IPS DF 6.9 (cell line): Measurements from ENCODE around the gene IL1RAPL2.
A peak's percentile ranks its signal among the peaks of the same experiment; 100 is the strongest.
"Not testable (repeated sequence)": the region's sequence is repeated elsewhere in the genome, so short reads cannot be mapped to it uniquely, and the experiment has no call there.

Experiments used
- DNase-seq: peaks from one replicate; pipeline ENCODE4 v3.0.0-alpha.2; 2013; ENCODE audit warnings: low read depth, low spot score
- H3K27ac ChIP-seq: one replicate; pipeline ENCODE4 v1.5.1; 2013; ENCODE audit warnings: low read length, control low read depth
- H3K27me3 ChIP-seq: 2 replicates; pipeline ENCODE4 v1.6.1; 2013; ENCODE audit warnings: mild to moderate bottlenecking, low read length; ENCODE audit not compliant: control insufficient read depth, insufficient read depth
- H3K36me3 ChIP-seq: 2 replicates; pipeline ENCODE4 v1.6.1; 2013; ENCODE audit warnings: low read length; ENCODE audit not compliant: control insufficient read depth, insufficient read depth
- H3K4me1 ChIP-seq: 2 replicates; pipeline ENCODE4 v1.6.1; 2013; ENCODE audit warnings: low read length; ENCODE audit not compliant: control insufficient read depth, insufficient read depth
- H3K4me3 ChIP-seq: 2 replicates; pipeline ENCODE4 v1.5.1; 2013; ENCODE audit warnings: mild to moderate bottlenecking, low read length
- H3K9me3 ChIP-seq: 2 replicates; pipeline ENCODE4 v1.6.1; 2013; ENCODE audit warnings: low read length, inconsistent platforms; ENCODE audit not compliant: control insufficient read depth, insufficient read depth
- WGBS: extraction: QIAGEN DNeasy Blood & Tissue Kit; methylation state at CpG from one replicate; pipeline ENCODE4 v1.1.7; 2013; ENCODE audit warnings: mixed read lengths, missing lambda C conversion rate; ENCODE audit not compliant: insufficient read length, insufficient coverage; 5-methylcytosine and 5-hydroxymethylcytosine counted together

Gene IL1RAPL2

DNA sequence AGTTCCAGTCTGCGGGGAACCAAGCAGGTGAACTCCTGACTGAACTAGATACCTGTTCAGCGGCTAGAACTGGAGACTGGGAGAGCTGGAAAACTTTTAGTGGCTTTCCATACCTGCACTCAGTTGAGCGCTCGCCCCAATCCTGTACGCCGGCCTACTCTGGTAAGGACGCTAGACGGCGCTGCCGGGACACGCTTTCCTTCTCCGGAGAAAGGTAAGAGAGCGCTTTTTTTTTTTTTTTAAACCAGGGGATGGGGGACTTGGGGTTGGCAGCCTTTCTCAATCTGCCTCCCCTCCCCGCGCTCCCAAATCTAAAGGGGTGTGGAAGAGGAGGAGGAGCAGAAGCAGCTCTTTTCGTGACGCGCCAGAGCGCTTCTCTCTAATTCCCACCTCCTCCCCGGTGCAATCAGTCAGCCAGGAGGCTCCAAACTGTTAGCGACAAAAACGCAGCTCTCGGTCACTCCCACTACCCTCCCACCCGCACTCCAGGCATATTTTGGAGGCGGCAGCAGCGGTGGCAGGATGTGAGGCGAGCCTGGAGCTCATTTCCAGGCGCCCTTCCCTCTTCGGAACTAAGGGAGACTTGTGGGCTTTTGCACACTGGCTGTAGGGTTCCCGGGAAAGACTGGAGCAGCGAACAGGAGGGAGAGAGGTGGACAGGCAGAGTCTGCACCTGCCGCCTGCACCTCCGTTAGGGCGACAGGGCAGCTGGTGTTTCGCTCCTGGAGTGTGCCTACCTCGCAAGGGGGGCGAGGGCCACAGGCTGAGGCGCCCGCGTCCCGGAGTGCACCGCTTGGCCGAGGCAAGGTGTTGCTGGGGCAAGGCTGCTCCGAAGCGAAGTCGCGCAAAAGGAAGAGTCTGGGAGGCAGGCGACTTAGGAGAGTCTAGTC is at the start of gene IL1RAPL2:
Gene IL1RAPL2, plus strand, starts transcription at position 409 of the 890 bp plus-strand sequence.
- WGBS, result no CpG with 5 or more reads among the region's 48 CpGs
- DNase-seq, result peak; percentile 35
- H3K27me3 ChIP-seq, result peaks cover 26% of the 10 kb centered on the region
- H3K27ac ChIP-seq, result no peak within 1 kb of the TSS
- H3K4me3 ChIP-seq, result peak within 1 kb of the TSS; percentile 26; the same call in 1 of the 2 replicates
- H3K9me3 ChIP-seq, result no peaks in the 10 kb centered on the region
- no peaks in the 10 kb centered on the region for H3K36me3 ChIP-seq
- no peaks in the 10 kb centered on the region; the same call in 1 of the 2 replicates for H3K4me1 ChIP-seq

DNA sequence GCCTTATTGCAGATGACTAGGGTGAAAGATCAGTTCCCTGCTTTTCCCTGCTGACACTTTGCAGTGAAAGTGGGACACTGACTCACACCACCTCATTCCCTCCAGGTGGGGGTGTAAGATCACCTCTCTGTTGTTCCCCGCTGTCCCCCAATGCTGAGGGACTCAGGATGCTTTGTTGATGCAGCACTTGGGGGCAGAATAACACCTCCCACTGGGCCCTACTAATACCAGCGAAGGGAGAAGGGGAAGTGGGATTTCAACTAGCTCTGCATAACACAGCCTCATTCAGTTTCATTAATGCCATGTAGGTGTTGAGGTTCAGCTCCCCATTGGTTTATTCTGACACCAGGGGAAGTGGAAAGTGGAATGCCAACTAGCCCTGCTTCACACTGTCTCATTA is 43.6 kb upstream of the IL1RAPL2 start:
- Histone ChIP-seq H3K9me3 (no peaks in the 10 kb centered on the region), H3K4me1 (no peaks in the 10 kb centered on the region), H3K27ac (no peak overlapping the region), H3K4me3 (no peak overlapping the region), H3K36me3 (no peaks in the 10 kb centered on the region), H3K27me3 (no peaks in the 10 kb centered on the region)
- WGBS, result no CpG with 5 or more reads among the region's 2 CpGs
- DNase-seq, result no peak

DNA sequence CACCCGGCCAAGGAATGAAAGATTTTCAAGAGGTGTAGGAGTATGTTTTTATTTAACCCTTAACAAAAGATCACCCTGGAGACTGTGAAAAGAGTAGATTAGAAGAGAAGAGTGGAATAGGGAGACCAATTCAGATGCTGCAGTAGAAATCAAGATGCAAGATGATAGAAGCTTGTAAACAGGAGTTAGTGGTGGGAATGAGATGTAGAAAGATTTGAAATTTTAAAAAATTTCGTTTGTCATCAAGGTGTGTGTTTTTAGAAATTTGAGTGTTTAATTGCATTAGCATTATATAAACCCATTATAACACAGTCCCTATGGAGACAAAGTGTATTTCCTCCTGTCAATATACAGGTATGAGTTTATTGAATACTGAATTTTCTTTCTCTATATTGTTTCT is 42.1 kb upstream of the IL1RAPL2 start:
- Histone ChIP-seq H3K27ac (no peak overlapping the region), H3K4me1 (no peaks in the 10 kb centered on the region), H3K36me3 (no peaks in the 10 kb centered on the region), H3K9me3 (no peaks in the 10 kb centered on the region), H3K4me3 (no peak overlapping the region), H3K27me3 (no peaks in the 10 kb centered on the region)
- WGBS, result no CpG with 5 or more reads among the region's 2 CpGs
- no peak for DNase-seq

DNA sequence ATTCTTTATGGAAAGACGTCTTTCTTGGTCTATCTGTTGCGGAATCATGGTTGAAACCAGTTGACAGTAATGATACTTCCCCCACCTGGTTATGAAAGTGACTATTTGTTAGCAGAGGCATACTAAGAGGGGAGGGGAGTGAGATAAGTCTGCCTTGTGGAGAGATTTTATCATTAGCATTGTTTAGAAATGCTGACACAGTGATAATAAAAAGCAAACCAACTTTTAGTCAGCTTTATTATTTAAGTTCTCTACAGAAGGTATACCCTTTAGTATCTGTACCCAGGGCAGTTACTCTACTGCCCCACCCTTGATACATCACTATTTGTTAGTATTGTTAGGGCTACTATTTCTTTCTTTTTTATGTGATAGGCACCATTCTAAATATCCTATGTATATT is 26.9 kb upstream of the IL1RAPL2 start:
- no peaks in the 10 kb centered on the region for H3K27me3 ChIP-seq
- no peak overlapping the region for H3K4me3 ChIP-seq
- no peaks in the 10 kb centered on the region for H3K4me1 ChIP-seq
- no peak for DNase-seq
- H3K27ac ChIP-seq, result no peak overlapping the region
- H3K36me3 ChIP-seq, result no peaks in the 10 kb centered on the region
- H3K9me3 ChIP-seq, result no peaks in the 10 kb centered on the region
- no CpG with 5 or more reads among the region's 2 CpGs for WGBS

DNA sequence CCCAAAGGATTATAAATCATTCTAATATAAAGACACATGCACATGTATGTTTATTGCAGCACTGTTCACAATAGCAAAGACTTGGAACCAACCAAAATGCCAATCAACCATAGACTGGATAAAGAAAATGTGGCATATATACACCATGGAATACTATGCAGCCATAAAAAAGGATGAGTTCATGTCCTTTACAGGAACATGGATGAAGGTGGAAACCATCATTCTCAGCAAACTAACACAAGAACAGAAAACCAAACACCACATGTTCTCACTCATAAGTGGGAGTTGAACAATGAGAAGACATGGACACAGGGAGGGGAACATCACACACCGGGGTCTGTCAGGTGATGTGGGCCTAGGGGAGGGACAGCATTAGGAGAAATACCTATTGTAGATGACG is 23.6 kb upstream of the IL1RAPL2 start:
- H3K9me3 ChIP-seq, H3K27ac ChIP-seq, H3K4me3 ChIP-seq, DNase-seq, H3K27me3 ChIP-seq, H3K4me1 ChIP-seq, H3K36me3 ChIP-seq: not testable (repeated sequence)
- no CpG with 5 or more reads among the region's 2 CpGs for WGBS

DNA sequence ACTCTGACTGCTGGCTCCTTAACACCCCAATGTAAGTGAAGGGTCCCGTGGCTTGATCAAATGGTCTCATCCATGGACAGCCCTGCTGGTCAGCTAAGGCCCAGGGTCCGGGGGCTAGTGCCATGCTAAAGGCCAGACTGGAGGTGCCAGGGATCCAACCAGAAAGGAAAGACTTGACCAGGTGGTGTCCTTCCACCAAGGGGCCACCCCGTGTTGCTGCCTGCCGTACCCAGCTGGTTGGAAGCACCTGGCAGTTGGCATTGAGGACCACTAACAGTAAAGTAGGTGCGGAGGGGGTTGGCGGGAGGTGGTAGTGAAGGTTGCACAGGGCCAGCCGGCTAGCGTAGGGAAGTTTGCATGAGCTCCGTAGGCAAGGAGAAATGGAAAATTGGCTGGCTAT is 1.7 kb upstream of the IL1RAPL2 start:
- Histone ChIP-seq H3K27me3 (peaks cover 26% of the 10 kb centered on the region), H3K4me1 (no peaks in the 10 kb centered on the region; the same call in 1 of the 2 replicates), H3K9me3 (no peaks in the 10 kb centered on the region), H3K27ac (no peak overlapping the region), H3K36me3 (no peaks in the 10 kb centered on the region), H3K4me3 (no peak overlapping the region)
- no peak for DNase-seq
- no CpG with 5 or more reads among the region's 9 CpGs for WGBS

DNA sequence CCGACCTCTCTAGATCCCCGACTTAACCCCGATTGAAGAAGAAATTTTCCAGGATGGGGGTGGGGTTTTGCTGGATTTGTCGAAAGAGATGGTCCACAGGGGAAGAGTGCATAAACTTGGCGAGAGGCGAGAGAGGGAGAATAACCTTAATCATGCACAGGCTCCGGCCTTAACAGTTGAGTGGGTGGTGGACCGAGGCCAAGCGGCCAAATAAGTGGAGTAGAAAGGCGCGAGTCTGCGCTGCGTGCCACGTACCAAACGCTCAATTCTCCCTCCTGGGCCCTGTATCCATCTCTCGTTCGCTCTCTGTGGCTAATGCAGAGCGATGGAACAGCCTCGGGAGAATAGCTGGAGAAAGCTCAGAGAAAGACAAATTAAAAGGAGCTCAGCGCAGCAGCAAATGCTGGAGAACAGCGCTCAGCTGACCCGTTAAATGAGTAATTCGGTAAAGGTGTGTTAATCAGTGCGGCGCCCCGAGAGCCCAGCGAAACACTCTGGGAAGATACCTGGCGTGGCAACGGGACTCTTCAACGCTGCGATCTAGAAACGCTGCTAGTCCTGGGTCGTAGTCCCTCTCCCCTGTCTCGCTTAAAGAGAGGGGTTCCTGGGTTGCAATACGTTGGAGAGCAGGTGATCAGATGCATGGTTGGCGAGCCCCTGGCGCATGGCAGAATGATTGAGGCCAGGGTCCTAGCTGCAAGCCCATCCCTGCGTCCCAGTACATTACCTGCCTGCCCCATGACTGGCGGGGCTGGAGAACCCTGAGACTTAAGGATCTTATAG is 887 bp upstream of the IL1RAPL2 start:
- DNase-seq, result no peak
- no peaks in the 10 kb centered on the region for H3K36me3 ChIP-seq
- peaks cover 26% of the 10 kb centered on the region for H3K27me3 ChIP-seq
- H3K27ac ChIP-seq, result no peak overlapping the region
- H3K9me3 ChIP-seq, result no peaks in the 10 kb centered on the region
- H3K4me1 ChIP-seq, result no peaks in the 10 kb centered on the region; the same call in 1 of the 2 replicates
- WGBS, result no CpG with 5 or more reads among the region's 39 CpGs
- H3K4me3 ChIP-seq, result no peak overlapping the region

DNA sequence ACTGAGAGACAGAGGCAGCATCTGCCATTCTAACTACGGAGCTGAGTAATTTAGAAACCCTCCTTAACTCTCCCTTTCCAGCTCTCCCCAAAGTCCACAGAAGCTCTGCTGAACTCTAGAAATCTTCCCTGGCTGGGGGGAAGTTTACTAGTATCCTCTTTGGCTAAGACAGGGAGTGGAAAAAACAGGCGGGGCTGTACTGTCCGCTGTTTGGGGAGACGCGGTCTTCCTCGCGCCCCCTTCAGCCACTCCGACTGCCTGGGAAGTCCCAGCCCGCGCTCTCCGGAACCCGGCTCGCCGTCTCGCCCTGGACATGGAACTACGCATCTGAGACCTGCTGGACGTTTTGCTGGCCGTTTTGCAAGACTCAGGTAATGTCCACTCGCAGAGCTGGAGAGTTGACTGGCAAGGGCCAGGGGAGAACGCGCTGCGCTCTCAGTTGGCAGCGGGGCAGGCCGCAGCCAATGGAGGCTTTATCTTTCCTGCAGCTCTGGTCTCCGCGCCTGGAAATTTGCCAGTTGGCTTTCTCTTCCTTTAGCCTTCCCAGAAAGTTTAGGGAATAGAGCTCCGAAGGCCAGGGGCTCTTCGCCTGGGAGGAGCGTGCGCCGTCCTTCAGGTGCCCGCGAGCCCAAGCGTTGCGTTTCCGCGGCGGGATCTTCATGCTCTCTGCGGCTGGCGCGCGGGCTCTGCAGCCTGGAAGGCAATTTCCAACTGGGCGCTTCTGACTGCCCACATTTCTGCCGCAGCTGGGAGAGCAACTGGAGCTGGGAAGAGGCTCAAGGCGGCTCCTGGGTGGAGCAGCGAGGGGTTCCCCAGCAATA is 892 bp downstream of the IL1RAPL2 start:
- H3K4me3 ChIP-seq, result peak overlapping the region; percentile 26; the same call in 1 of the 2 replicates
- H3K9me3 ChIP-seq, result no peaks in the 10 kb centered on the region
- H3K4me1 ChIP-seq, result no peaks in the 10 kb centered on the region; the same call in 1 of the 2 replicates
- H3K27me3 ChIP-seq, result peaks cover 26% of the 10 kb centered on the region
- H3K27ac ChIP-seq, result no peak overlapping the region
- no CpG with 5 or more reads among the region's 46 CpGs for WGBS
- no peaks in the 10 kb centered on the region for H3K36me3 ChIP-seq
- no peak for DNase-seq

DNA sequence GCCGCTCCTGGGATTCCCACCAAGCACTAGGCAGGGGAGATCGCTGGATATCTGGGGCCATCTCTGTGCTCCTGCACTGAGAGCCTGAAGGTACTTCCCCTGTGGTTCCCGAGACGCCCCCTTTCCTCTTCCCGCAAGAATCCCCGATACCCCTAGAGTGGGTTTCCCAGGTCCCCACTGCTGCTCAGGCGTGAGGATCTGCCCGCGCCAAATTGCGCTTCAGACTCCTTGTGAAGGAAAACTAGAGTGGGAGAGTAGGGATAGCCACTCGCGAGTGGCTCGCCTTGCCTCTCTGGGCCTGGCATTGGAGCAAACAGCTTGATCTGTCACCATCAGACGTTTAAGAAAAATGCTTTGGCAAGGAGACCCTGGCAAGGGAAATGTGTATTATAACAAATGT is 1.5 kb downstream of the IL1RAPL2 start:
- no peaks in the 10 kb centered on the region for H3K36me3 ChIP-seq
- H3K27ac ChIP-seq, result no peak overlapping the region
- WGBS, result no CpG with 5 or more reads among the region's 14 CpGs
- H3K4me3 ChIP-seq, result peak overlapping the region; percentile 26; the same call in 1 of the 2 replicates
- peaks cover 26% of the 10 kb centered on the region for H3K27me3 ChIP-seq
- DNase-seq, result no peak
- H3K9me3 ChIP-seq, result no peaks in the 10 kb centered on the region
- H3K4me1 ChIP-seq, result no peaks in the 10 kb centered on the region; the same call in 1 of the 2 replicates
